ENCODE data around the gene APC.

APC gene

DNA sequence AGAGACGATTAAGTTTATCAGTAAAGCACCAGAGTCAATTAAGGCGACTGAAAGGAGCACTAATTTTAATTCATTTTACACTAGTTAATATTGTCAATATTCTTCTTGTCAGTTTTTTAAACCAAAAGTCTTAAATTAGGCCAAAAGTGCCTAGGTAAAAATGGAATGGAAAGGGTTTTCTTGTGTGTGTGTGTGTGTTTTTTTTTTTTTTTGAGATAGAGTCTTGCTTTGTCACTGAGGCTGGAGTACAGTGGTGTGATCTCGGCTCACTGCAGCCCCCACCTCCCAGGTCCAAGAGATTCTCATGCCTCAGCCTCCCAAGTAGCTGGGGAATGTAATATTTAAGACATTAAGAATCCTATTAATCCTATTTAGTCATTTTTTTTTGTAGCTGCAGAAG lies 3.1 kb upstream of the APC start:
- TF ChIP-seq, protein P1, sequence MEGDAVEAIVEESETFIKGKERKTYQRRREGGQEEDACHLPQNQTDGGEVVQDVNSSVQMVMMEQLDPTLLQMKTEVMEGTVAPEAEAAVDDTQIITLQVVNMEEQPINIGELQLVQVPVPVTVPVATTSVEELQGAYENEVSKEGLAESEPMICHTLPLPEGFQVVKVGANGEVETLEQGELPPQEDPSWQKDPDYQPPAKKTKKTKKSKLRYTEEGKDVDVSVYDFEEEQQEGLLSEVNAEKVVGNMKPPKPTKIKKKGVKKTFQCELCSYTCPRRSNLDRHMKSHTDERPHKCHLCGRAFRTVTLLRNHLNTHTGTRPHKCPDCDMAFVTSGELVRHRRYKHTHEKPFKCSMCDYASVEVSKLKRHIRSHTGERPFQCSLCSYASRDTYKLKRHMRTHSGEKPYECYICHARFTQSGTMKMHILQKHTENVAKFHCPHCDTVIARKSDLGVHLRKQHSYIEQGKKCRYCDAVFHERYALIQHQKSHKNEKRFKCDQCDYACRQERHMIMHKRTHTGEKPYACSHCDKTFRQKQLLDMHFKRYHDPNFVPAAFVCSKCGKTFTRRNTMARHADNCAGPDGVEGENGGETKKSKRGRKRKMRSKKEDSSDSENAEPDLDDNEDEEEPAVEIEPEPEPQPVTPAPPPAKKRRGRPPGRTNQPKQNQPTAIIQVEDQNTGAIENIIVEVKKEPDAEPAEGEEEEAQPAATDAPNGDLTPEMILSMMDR (IDR thresholded peaks at IDR 0.05; ENCODE audit: extremely low read depth, missing control alignments): no peak
- DNase-seq (ENCODE audit: low spot score): no peak

DNA sequence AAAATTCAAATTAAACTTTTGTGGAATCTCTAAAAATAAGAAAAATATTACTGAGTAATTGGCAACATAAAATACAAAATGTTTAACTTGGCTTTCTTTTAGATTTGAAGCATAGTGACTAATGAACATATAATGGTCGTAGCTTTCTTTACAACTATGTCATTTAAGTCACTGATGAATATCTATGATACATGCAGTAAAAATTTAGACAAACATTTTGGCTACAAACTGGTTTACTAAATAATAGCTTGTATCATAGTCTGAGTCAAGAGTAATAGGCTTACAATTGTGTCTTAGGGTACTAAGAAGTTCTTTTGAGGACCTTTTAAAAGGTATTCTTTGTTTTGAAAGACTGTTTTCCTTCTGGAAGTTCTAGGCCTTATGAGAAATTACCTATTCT lies 2.0 kb upstream of the APC start:
- DNase-seq (ENCODE audit: low spot score): no peak
- TF ChIP-seq, protein P1 (IDR thresholded peaks at IDR 0.05; ENCODE audit: extremely low read depth, missing control alignments): no peak

DNA sequence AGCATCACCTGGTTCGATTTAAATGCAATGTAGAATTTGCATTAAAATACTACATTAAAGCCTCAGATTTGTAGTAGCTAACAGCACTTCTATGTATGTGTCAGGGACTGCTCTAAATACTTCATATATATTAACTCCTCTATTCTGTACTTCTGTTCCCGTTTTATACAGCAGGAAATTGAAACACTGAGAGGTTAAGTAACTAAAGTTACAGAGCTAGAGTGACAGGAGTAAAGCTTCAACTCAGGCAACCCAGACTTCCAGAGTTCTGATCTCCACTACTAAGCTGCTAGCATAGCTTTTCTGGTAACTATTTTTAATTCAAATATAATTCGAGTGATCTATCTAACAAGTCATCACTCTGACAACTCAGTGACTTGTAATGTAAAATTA lies 619 bp upstream of the APC start:
- TF ChIP-seq, protein P1 (IDR thresholded peaks at IDR 0.05; ENCODE audit: extremely low read depth, missing control alignments): no peak
- no peak for DNase-seq (ENCODE audit: low spot score)

DNA sequence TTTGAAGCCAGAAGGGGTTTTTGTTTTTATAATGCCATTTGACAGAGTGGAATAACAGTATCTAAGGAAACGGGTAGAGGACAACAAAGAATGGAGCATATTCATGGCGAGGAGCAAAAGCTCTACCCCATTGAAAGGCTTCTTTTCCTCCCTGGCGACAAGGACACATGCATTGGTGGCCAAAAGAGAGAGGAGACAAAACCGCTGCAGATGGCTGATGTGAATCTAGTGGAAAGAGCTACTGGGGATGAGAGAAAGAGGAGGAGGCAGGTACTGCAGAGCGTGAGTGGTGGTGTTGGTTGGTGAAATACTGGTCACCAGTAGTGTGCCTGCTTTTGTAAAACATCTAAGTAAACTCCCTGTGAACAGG lies 491 bp downstream of the APC start:
- no peak for DNase-seq (ENCODE audit: low spot score)
- TF ChIP-seq, protein P1 (IDR thresholded peaks at IDR 0.05; ENCODE audit: extremely low read depth, missing control alignments): no peak

DNA sequence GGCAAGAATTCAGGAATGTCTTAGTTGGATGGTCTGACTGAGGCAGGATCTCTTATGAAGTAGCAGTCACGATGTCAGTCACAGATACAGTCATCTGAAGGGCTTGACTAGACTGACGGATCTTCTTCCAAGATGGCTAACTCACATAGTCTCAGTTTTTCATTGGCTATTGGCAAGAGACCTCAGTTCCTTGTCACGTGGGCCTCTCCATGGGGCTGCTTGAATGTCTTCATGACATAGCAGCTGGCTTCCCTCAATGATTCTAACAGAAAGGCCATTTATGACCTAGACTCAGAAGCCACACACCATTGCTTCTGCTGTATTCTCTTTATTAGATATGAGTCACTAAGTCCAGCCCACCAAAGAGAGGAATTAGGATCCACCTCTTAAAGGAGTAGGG lies 4.7 kb downstream of the APC start:
- TF ChIP-seq, protein P1 (IDR thresholded peaks at IDR 0.05; ENCODE audit: extremely low read depth, missing control alignments): no peak
- DNase-seq (ENCODE audit: low spot score): no peak

DNA sequence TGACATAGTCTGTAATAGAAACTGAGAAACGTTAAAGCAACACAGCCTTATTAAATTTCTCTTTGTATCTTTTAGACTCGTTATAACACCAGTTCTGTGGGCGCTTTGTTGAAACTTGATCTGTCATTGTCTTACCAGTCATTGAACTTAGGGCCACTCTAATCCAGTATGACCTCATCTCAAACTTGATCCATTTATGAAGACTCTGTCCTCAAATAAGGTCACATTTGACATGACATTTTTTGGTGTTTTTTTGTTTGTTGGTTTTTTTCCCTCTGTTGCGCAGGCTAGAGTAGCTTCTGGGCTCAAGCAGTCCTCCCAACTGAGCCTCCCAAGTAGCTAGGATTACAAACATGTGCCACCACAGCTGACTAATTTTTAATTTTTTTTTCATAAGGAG lies 5.9 kb downstream of the APC start:
- DNase-seq (ENCODE audit: low spot score): no peak
- TF ChIP-seq, protein P1 (IDR thresholded peaks at IDR 0.05; ENCODE audit: extremely low read depth, missing control alignments): no peak

DNA sequence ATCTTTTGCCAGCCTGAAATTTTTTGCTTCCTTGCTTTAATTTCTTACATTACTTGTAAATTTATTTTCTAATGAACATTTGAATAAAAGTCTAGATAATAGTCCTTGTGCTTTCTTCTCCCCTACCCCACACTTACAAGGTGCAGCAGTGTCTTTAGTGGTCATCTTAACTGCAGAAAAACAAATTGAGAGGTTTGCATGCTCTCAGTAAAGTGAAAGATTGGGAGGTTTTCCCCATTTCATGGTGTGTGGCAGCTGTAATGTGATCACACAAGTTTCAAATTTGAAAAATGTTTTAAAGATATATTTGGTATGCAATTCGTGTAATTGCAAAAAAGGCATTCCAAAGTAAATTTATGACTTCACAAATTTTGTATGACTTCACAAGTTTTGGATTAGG lies 14.7 kb downstream of the APC start:
- TF ChIP-seq, protein P1 (IDR thresholded peaks at IDR 0.05; ENCODE audit: extremely low read depth, missing control alignments): no peak
- DNase-seq (ENCODE audit: low spot score): no peak
